Measurements from ENCODE around the gene ACAP3. TPM values are rescaled to one million over a fixed set of nuclear protein-coding genes. Genes with fewer than 3 reads are reported as not detected.

ACAP3 gene
- total RNA-seq, 2 donors from 2014 or later: 40.9 to 50.9 TPM

DNA sequence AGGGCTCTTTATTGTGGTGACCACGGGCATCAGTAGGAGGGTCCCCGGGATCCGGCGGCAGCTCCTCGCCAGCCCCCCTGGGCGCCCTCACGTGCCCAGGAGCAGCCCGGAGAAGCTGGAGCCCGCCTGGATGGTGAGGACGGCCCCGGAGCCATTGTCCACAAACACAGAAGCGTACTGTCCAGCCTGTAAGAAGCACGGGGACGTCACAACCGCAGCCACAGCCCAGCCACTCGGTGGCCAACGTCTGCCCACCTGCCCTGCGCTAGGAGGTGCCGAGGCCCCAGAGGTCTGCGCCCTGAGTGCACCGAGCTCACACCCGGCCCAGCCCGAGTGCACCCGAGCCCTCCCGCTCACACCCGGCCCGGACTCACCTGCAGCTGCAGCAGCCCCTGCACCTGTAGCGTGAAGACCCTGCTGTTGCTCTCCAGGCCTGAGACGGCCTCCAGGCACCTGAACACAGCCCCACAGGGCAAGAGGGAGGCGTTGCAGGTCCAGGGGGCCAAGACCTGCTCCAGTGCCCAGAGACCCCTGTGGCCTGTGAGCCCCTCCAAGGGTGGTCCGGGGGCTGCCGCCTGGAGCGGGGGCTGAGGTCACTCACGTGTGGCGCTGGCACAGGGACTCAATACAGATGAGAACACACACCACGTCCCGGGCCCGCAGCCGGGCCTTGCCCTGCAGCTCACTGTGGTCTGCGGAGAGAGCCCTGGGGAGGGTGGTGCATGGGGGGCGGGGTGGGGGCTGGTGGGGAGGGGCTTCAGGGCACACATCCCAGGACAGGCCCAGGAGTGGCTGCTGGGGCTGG, 65.1 kb downstream of the ACAP3 start:
- no peak for DNase-seq (ENCODE audit: low spot score)

More for the DNA sequence above, 65.1 kb downstream of the ACAP3 start:
- intact Hi-C loops (cut with DNase I): no loop called here

Small RNAs within 50 kb of the gene (microRNA-seq; reads per million reads assigned to microRNA genes)
- gene MIR6726 (ENCODE audit: borderline microRNAs expressed in 2 of 2): 0.65 to 1.6 reads per million in 2 donors
- gene MIR6727 (ENCODE audit: borderline microRNAs expressed in 2 of 2): 0 to 0.26 reads per million in 2 donors
- gene MIR6808 (ENCODE audit: borderline microRNAs expressed in 2 of 2): 0.26 to 0.32 reads per million in 2 donors

Other genes starting within 250 kb of the ACAP3 start
- gene RNF223, start 233.6 kb downstream of the ACAP3 start, total RNA-seq: not detected
- 1 to 10 TPM; 6.7 to 7.4 TPM for gene C1orf159, start 191.8 kb downstream of the ACAP3 start, total RNA-seq
- under 1 TPM in 1 of 2 donors, not detected in 1; 0.19 TPM for gene TTLL10, start 134.1 kb downstream of the ACAP3 start, total RNA-seq
- gene TNFRSF18, start 101.3 kb downstream of the ACAP3 start, total RNA-seq: under 1 TPM; 0.33 to 0.93 TPM
- gene TNFRSF4, start 93.8 kb downstream of the ACAP3 start, total RNA-seq: 1 to 10 TPM; 2.0 to 2.8 TPM
- 100 to 1,000 TPM; 121 to 151 TPM for gene SDF4, start 75.9 kb downstream of the ACAP3 start, total RNA-seq
- 10 to 100 TPM in 1 of 2 donors, 1 to 10 TPM in 1; 9.9 to 10.3 TPM for gene B3GALT6, start 75.7 kb downstream of the ACAP3 start, total RNA-seq
- 1 to 10 TPM; 1.9 to 4.1 TPM for gene C1QTNF12, start 61.2 kb downstream of the ACAP3 start, total RNA-seq
- 10 to 100 TPM; 29.0 to 32.0 TPM for gene UBE2J2, start 34.1 kb downstream of the ACAP3 start, total RNA-seq
- 1 to 10 TPM; 1.8 to 6.1 TPM for gene SCNN1D, start 27.5 kb downstream of the ACAP3 start, total RNA-seq
- gene PUSL1, start 667 bp upstream of the ACAP3 start, total RNA-seq: 10 to 100 TPM in 1 of 2 donors, 1 to 10 TPM in 1; 8.3 to 10.5 TPM
- 10 to 100 TPM; 61.8 to 65.6 TPM for gene INTS11, start 16.7 kb upstream of the ACAP3 start, total RNA-seq
- 10 to 100 TPM; 11.6 to 14.1 TPM for gene CPTP, start 16.9 kb upstream of the ACAP3 start, total RNA-seq
- gene TAS1R3, start 23.4 kb upstream of the ACAP3 start, total RNA-seq: under 1 TPM in 1 of 2 donors, not detected in 1; 0.09 TPM
- 10 to 100 TPM; 45.9 to 61.9 TPM for gene DVL1, start 41.5 kb upstream of the ACAP3 start, total RNA-seq
- gene MXRA8, start 50.6 kb upstream of the ACAP3 start, total RNA-seq: 100 to 1,000 TPM; 104 to 174 TPM
- gene AURKAIP1, start 67.3 kb upstream of the ACAP3 start, total RNA-seq: 10 to 100 TPM; 70.9 to 78.8 TPM
- 100 to 1,000 TPM; 102 to 109 TPM for gene CCNL2, start 91.4 kb upstream of the ACAP3 start, total RNA-seq
- gene MRPL20, start 99.4 kb upstream of the ACAP3 start, total RNA-seq: 10 to 100 TPM; 69.7 to 75.0 TPM
- 1 to 10 TPM; 2.4 to 7.4 TPM for gene ANKRD65, start 113.3 kb upstream of the ACAP3 start, total RNA-seq
- gene VWA1, start 127.8 kb upstream of the ACAP3 start, total RNA-seq: 10 to 100 TPM; 59.8 to 67.7 TPM
- gene ATAD3C, start 141.8 kb upstream of the ACAP3 start, total RNA-seq: under 1 TPM; 0.14 to 0.83 TPM
- gene ATAD3B, start 163.8 kb upstream of the ACAP3 start, total RNA-seq: 10 to 100 TPM in 1 of 2 donors, 1 to 10 TPM in 1; 8.5 to 13.1 TPM
- 10 to 100 TPM; 12.2 to 14.2 TPM for gene ATAD3A, start 204.2 kb upstream of the ACAP3 start, total RNA-seq
- 1 to 10 TPM; 3.9 to 7.8 TPM for gene TMEM240, start 232.7 kb upstream of the ACAP3 start, total RNA-seq

All from posterior vena cava (tissue), 2 donors.